ENCODE measurements around the gene YIF1A. TPM values are rescaled to one million over a fixed set of nuclear protein-coding genes. Genes with fewer than 3 reads are reported as not detected.
"Not testable (repeated sequence)": the region's sequence is repeated elsewhere in the genome, so short reads cannot be mapped to it uniquely, and the experiment has no call there.

The YIF1A gene
- total and polyA plus RNA-seq, 2 donors: 62.0 to 84.7 TPM

GRCh38 chr11:66311470-66311964, 22.6 kb upstream of the YIF1A start:
- Histone ChIP-seq H3K4me1 (ENCODE audit: insufficient read depth) (no peaks in the 10 kb centered on the region), H3K4me3 (ENCODE audit: low read depth, low read length) (peak overlapping the region; percentile 45), H3K36me3 (ENCODE audit: insufficient read depth) (no peaks in the 10 kb centered on the region), H3K27ac (ENCODE audit: low read depth) (no peak overlapping the region)
- WGBS: 26% methylated on average over 26 of the region's 26 CpGs
- no peak for DNase-seq (ENCODE audit: extremely low spot score)

GRCh38 chr11:66310803-66311440, 22.0 kb upstream of the YIF1A start:
- not testable (repeated sequence) for H3K27ac ChIP-seq (ENCODE audit: low read depth); H3K36me3 ChIP-seq (ENCODE audit: insufficient read depth); H3K4me1 ChIP-seq (ENCODE audit: insufficient read depth); H3K4me3 ChIP-seq (ENCODE audit: low read depth, low read length); DNase-seq (ENCODE audit: extremely low spot score)
- WGBS: 83% methylated on average over 18 of the region's 18 CpGs

- Histone ChIP-seq H3K27ac (ENCODE audit: low read depth) (no peak overlapping the region), H3K4me3 (ENCODE audit: low read depth, low read length) (no peak overlapping the region), H3K36me3 (ENCODE audit: insufficient read depth) (no peaks in the 10 kb centered on the region), H3K4me1 (ENCODE audit: insufficient read depth) (no peaks in the 10 kb centered on the region)
- WGBS: 80% methylated on average over 8 of the region's 8 CpGs
- DNase-seq (ENCODE audit: extremely low spot score): no peak
Observed at GRCh38 chr11:66310324-66310723, 21.4 kb upstream of the YIF1A start.

GRCh38 chr11:66309475-66309874, 20.5 kb upstream of the YIF1A start:
- WGBS: 40% methylated on average over 3 of the region's 3 CpGs
- Histone ChIP-seq H3K4me1 (ENCODE audit: insufficient read depth) (no peaks in the 10 kb centered on the region), H3K27ac (ENCODE audit: low read depth) (no peak overlapping the region), H3K4me3 (ENCODE audit: low read depth, low read length) (no peak overlapping the region), H3K36me3 (ENCODE audit: insufficient read depth) (no peaks in the 10 kb centered on the region)
- DNase-seq (ENCODE audit: extremely low spot score): no peak

- WGBS: 85% methylated on average over 12 of the region's 12 CpGs
- Histone ChIP-seq H3K4me1 (ENCODE audit: insufficient read depth) (no peaks in the 10 kb centered on the region), H3K27ac (ENCODE audit: low read depth) (no peak overlapping the region), H3K36me3 (ENCODE audit: insufficient read depth) (no peaks in the 10 kb centered on the region), H3K4me3 (ENCODE audit: low read depth, low read length) (no peak overlapping the region)
- DNase-seq (ENCODE audit: extremely low spot score): no peak
Observed at GRCh38 chr11:66302656-66303055, 13.7 kb upstream of the YIF1A start.

GRCh38 chr11:66299186-66299585, 10.2 kb upstream of the YIF1A start:
- H3K36me3 ChIP-seq (ENCODE audit: insufficient read depth): no peaks in the 10 kb centered on the region
- WGBS: 63% methylated on average over 3 of the region's 3 CpGs
- H3K4me1 ChIP-seq (ENCODE audit: insufficient read depth): no peaks in the 10 kb centered on the region
- no peak overlapping the region for H3K27ac ChIP-seq (ENCODE audit: low read depth)
- no peak overlapping the region for H3K4me3 ChIP-seq (ENCODE audit: low read depth, low read length)
- no peak for DNase-seq (ENCODE audit: extremely low spot score)

GRCh38 chr11:66297610-66298009, 8.7 kb upstream of the YIF1A start:
- H3K36me3 ChIP-seq (ENCODE audit: insufficient read depth): no peaks in the 10 kb centered on the region
- no peak overlapping the region for H3K27ac ChIP-seq (ENCODE audit: low read depth)
- DNase-seq (ENCODE audit: extremely low spot score): no peak
- WGBS: 49% methylated on average over 8 of the region's 8 CpGs
- H3K4me3 ChIP-seq (ENCODE audit: low read depth, low read length): no peak overlapping the region
- H3K4me1 ChIP-seq (ENCODE audit: insufficient read depth): no peaks in the 10 kb centered on the region

GRCh38 chr11:66294626-66295620, 6.0 kb upstream of the YIF1A start:
- Histone ChIP-seq H3K4me1 (ENCODE audit: insufficient read depth) (no peaks in the 10 kb centered on the region), H3K4me3 (ENCODE audit: low read depth, low read length) (no peak overlapping the region), H3K27ac (ENCODE audit: low read depth) (no peak overlapping the region), H3K36me3 (ENCODE audit: insufficient read depth) (no peaks in the 10 kb centered on the region)
- WGBS: 87% methylated on average over 123 of the region's 123 CpGs
- no peak for DNase-seq (ENCODE audit: extremely low spot score)

GRCh38 chr11:66293777-66294625, 5.1 kb upstream of the YIF1A start:
- Histone ChIP-seq H3K4me1 (ENCODE audit: insufficient read depth) (no peaks in the 10 kb centered on the region), H3K36me3 (ENCODE audit: insufficient read depth) (no peaks in the 10 kb centered on the region), H3K27ac (ENCODE audit: low read depth) (no peak overlapping the region), H3K4me3 (ENCODE audit: low read depth, low read length) (no peak overlapping the region)
- no peak for DNase-seq (ENCODE audit: extremely low spot score)
- WGBS: 81% methylated on average over 30 of the region's 30 CpGs

- no peaks in the 10 kb centered on the region for H3K36me3 ChIP-seq (ENCODE audit: insufficient read depth)
- H3K27ac ChIP-seq (ENCODE audit: low read depth): no peak overlapping the region
- no peaks in the 10 kb centered on the region for H3K4me1 ChIP-seq (ENCODE audit: insufficient read depth)
- no peak for DNase-seq (ENCODE audit: extremely low spot score)
- no peak overlapping the region for H3K4me3 ChIP-seq (ENCODE audit: low read depth, low read length)
- WGBS: 69% methylated on average over 4 of the region's 4 CpGs
Observed at GRCh38 chr11:66293352-66293751, 4.4 kb upstream of the YIF1A start.

GRCh38 chr11:66292543-66293332, 3.8 kb upstream of the YIF1A start:
- H3K27ac ChIP-seq (ENCODE audit: low read depth): no peak overlapping the region
- DNase-seq (ENCODE audit: extremely low spot score): no peak
- H3K4me3 ChIP-seq (ENCODE audit: low read depth, low read length): no peak overlapping the region
- no peaks in the 10 kb centered on the region for H3K4me1 ChIP-seq (ENCODE audit: insufficient read depth)
- 55% methylated on average over 17 of the region's 17 CpGs for WGBS
- no peaks in the 10 kb centered on the region for H3K36me3 ChIP-seq (ENCODE audit: insufficient read depth)

- 3% methylated on average over 95 of the region's 95 CpGs for WGBS
- no peak for DNase-seq (ENCODE audit: extremely low spot score)
- peak within 1 kb of the TSS; percentile 31 for H3K4me3 ChIP-seq (ENCODE audit: low read depth, low read length)
Observed at GRCh38 chr11:66291706-66292542, 3.0 kb upstream of the YIF1A start, which contains the start of gene TMEM151A. TMEM151A (plus strand) TSS chr11:66291894; CDS start chr11:66292014, 120 bp downstream.

More at GRCh38 chr11:66291706-66292542, 3.0 kb upstream of the YIF1A start, which contains the start of gene TMEM151A:
- H3K27ac ChIP-seq (ENCODE audit: low read depth): no peak within 1 kb of the TSS
- no peaks in the 10 kb centered on the region for H3K36me3 ChIP-seq (ENCODE audit: insufficient read depth)
- no peaks in the 10 kb centered on the region for H3K4me1 ChIP-seq (ENCODE audit: insufficient read depth)

Measured in urinary bladder (tissue), 4 donors.